Measurements from ENCODE around the gene TIGD7. TPM values are rescaled to one million over a fixed set of nuclear protein-coding genes. Genes with fewer than 3 reads are reported as not detected.

Gene TIGD7
- total and polyA plus RNA-seq, 2 of the 13 experiments (the other 11 are each of a cell fraction or from before 2014, with no cell fraction given) = not detected

DNA sequence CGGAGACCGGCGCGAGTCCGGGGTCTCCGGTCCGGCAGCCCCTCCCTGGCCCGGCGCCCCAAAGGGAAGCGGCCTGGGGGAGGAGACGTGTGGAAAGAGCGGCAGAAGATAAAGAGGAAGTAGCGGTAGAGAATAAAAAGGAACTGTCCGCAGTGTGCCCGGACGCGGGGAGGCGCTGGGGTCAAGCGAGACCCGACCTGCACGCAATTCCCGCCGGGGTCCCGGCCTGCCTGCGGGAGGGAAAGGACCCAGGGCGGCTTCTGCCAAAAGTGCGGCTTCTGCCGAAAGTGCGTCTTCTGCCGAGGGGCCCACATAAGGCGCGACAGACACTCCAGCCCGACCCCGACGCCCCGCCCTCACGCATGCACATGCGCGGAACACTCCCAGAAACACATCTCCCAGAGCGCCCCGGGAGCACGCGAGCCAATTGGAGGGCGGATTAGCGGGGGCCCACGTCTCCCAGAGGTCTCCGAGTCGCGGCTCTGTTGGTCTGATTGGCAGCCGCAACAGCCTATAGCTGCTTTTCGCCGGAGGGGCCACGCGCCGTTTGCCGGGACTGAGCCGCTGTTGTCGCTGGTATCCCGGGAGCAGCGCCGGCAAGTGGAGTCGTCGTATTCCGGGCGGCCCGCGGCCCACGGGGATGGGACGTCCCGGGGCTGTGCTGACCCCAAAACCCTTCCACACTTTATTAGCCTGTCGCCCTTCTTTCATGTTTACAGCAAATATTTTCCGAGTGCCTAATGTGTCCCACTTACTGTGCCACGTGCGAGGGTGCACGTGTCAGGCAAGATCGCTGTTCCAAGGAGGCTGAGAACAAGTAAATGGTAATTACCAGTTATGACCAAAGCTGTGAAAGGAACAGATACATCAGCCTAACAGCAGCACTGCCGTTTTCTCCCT lies 40.8 kb downstream of the TIGD7 start (continued):
- TF ChIP-seq ZNF224 (CRISPR knock-in tag; IDR thresholded peaks at IDR 0.05) (no peak), DMAP1 (CRISPR knock-in tag; IDR thresholded peaks at IDR 0.05) (peak; percentile 95), GLI4 (CRISPR knock-in tag; IDR thresholded peaks at IDR 0.05; ENCODE audit: borderline replicate concordance) (0 out of 2 replicates have a peak, but pooled peaks have one; percentile 28), RFXAP (CRISPR knock-in tag; IDR thresholded peaks at IDR 0.05; ENCODE audit: borderline replicate concordance) (peak; percentile 46; the same call in 1 of the 2 replicates), FOXP1 (IDR thresholded peaks at IDR 0.05) (no peak), FOXP1 (CRISPR knock-in tag; IDR thresholded peaks at IDR 0.05) (no peak; the same call in 1 of the 2 replicates), JARID2 (CRISPR knock-in tag; IDR thresholded peaks at IDR 0.05; ENCODE audit: insufficient replicate concordance) (no peak), ONECUT2 (CRISPR knock-in tag; IDR thresholded peaks at IDR 0.05) (no peak), THAP11 (CRISPR knock-in tag; IDR thresholded peaks at IDR 0.05) (peak; percentile 92), ZNF644 (CRISPR knock-in tag; IDR thresholded peaks at IDR 0.05; ENCODE audit: low read depth) (no peak), TOPORS (CRISPR knock-in tag; IDR thresholded peaks at IDR 0.05) (no peak; the same call in 1 of the 2 replicates), ZEB1 (IDR thresholded peaks at IDR 0.05; ENCODE audit: insufficient replicate concordance, low read depth) (no peak), ATRX (CRISPR knock-in tag; IDR thresholded peaks at IDR 0.05; ENCODE audit: borderline replicate concordance) (no peak), ZFP82 (CRISPR knock-in tag; IDR thresholded peaks at IDR 0.05; ENCODE audit: borderline replicate concordance) (peak; percentile 51; the same call in 1 of the 2 replicates), MXD4 (CRISPR knock-in tag; IDR thresholded peaks at IDR 0.05) (peak; percentile 93)
- TF ChIP-seq, protein P1, sequence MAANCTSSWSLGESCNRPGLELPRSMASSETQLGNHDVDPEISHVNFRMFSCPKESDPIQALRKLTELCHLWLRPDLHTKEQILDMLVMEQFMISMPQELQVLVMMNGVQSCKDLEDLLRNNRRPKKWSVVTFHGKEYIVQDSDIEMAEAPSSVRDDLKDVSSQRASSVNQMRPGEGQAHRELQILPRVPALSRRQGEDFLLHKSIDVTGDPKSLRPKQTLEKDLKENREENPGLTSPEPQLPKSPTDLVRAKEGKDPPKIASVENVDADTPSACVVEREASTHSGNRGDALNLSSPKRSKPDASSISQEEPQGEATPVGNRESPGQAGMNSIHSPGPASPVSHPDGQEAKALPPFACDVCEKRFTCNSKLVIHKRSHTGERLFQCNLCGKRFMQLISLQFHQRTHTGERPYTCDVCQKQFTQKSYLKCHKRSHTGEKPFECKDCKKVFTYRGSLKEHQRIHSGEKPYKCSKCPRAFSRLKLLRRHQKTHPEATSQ (CRISPR knock-in tag; IDR thresholded peaks at IDR 0.05; ENCODE audit: borderline replicate concordance) = no peak
- TF ChIP-seq, protein P2, sequence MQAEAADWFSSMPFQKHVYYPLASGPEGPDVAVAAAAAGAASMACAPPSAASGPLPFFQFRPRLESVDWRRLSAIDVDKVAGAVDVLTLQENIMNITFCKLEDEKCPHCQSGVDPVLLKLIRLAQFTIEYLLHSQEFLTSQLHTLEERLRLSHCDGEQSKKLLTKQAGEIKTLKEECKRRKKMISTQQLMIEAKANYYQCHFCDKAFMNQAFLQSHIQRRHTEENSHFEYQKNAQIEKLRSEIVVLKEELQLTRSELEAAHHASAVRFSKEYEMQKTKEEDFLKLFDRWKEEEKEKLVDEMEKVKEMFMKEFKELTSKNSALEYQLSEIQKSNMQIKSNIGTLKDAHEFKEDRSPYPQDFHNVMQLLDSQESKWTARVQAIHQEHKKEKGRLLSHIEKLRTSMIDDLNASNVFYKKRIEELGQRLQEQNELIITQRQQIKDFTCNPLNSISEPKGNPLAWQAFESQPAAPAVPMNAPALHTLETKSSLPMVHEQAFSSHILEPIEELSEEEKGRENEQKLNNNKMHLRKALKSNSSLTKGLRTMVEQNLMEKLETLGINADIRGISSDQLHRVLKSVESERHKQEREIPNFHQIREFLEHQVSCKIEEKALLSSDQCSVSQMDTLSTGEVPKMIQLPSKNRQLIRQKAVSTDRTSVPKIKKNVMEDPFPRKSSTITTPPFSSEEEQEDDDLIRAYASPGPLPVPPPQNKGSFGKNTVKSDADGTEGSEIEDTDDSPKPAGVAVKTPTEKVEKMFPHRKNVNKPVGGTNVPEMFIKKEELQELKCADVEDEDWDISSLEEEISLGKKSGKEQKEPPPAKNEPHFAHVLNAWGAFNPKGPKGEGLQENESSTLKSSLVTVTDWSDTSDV (CRISPR knock-in tag; IDR thresholded peaks at IDR 0.05) = no peak; the same call in 1 of the 2 replicates
- TF ChIP-seq, protein P3, sequence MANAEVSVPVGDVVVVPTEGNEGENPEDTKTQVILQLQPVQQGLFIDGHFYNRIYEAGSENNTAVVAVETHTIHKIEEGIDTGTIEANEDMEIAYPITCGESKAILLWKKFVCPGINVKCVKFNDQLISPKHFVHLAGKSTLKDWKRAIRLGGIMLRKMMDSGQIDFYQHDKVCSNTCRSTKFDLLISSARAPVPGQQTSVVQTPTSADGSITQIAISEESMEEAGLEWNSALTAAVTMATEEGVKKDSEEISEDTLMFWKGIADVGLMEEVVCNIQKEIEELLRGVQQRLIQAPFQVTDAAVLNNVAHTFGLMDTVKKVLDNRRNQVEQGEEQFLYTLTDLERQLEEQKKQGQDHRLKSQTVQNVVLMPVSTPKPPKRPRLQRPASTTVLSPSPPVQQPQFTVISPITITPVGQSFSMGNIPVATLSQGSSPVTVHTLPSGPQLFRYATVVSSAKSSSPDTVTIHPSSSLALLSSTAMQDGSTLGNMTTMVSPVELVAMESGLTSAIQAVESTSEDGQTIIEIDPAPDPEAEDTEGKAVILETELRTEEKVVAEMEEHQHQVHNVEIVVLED (CRISPR knock-in tag; IDR thresholded peaks at IDR 0.05; ENCODE audit: borderline replicate concordance) = peak; percentile 89

Measured in HepG2 (cell line).